Common myeloid progenitor, CD34-positive (primary cell): ENCODE data around the gene INHBA. TPM values are rescaled to one million over a fixed set of nuclear protein-coding genes. Genes with fewer than 3 reads are reported as not detected.

Experiments
- CTCF ChIA-PET: fragments of 350-600 bp; sonication (Branson Sonifier 250); formaldehyde crosslinking; loops from one replicate; lab custom pipeline; 2021; ENCODE audit warnings: antibody characterized with exemption; lab: Charles Lee
- POLR2A ChIA-PET: fragments of 350-600 bp; sonication (Branson Sonifier 250); formaldehyde crosslinking; loops from one replicate; lab custom pipeline; 2021; ENCODE audit warnings: antibody characterized with exemption; lab: Charles Lee
- DNase-seq, 3 donors: peaks; one replicate each; pipeline versions ENCODE4 v3.0.0 to v3.0.0-alpha.2; 2013
- H3K27ac ChIP-seq, 2 experiments: 1 replicate in 1 of 2; 2 replicates in 1 of 2; pipeline ENCODE4 v1.7.0; 2013; ENCODE audit warnings: inconsistent platforms in 2 of 2, low read length in 2 of 2, mild to moderate bottlenecking in 2 of 2, low read depth in 1 of 2, moderate library complexity in 1 of 2; ENCODE audit not compliant: severe bottlenecking in 2 of 2, insufficient read depth in 1 of 2, poor library complexity in 1 of 2
- H3K27me3 ChIP-seq, 5 experiments: replicated peaks in 2 of 5; 1 replicate in 3 of 5; 2 replicates in 2 of 5; pipeline versions ENCODE4 v1.6.1 to v1.7.0; 2013; ENCODE audit warnings: low read length in 4 of 5, mild to moderate bottlenecking in 2 of 5, moderate library complexity in 2 of 5, inconsistent platforms in 1 of 5; ENCODE audit not compliant: insufficient read depth in 5 of 5, control insufficient read depth in 4 of 5
- H3K36me3 ChIP-seq, 4 experiments: 1 replicate in 2 of 4; 2 replicates in 2 of 4; pipeline versions ENCODE4 v1.6.1 to v1.7.0; 2013; ENCODE audit warnings: low read length in 3 of 4, control low read depth in 1 of 4, mild to moderate bottlenecking in 1 of 4; ENCODE audit not compliant: control insufficient read depth in 4 of 4, insufficient read depth in 4 of 4
- H3K4me1 ChIP-seq, 4 experiments: 1 replicate in 3 of 4; 2 replicates in 1 of 4; pipeline versions ENCODE4 v1.6.1 to v1.7.1; 2013; ENCODE audit warnings: low read length in 3 of 4, mild to moderate bottlenecking in 3 of 4, control low read depth in 1 of 4, inconsistent platforms in 1 of 4, moderate library complexity in 1 of 4; ENCODE audit not compliant: control insufficient read depth in 4 of 4, insufficient read depth in 4 of 4; ENCODE audit errors: control extremely low read depth in 1 of 4
- H3K4me3 ChIP-seq, 7 experiments: 1 replicate in 4 of 7; 2 replicates in 3 of 7; pipeline versions ENCODE4 v1.5.1 to v1.7.0; 2013; ENCODE audit warnings: mild to moderate bottlenecking in 7 of 7, low read length in 6 of 7, moderate library complexity in 6 of 7, inconsistent platforms in 2 of 7, low read depth in 2 of 7, control low read depth in 1 of 7; ENCODE audit not compliant: insufficient read depth in 4 of 7, control insufficient read depth in 1 of 7; ENCODE audit errors: extremely low read depth in 1 of 7
- H3K9me3 ChIP-seq, 5 experiments: 1 replicate in 4 of 5; 2 replicates in 1 of 5; pipeline versions ENCODE4 v1.6.1 to v1.7.1; 2013; ENCODE audit warnings: low read length in 4 of 5, mild to moderate bottlenecking in 2 of 5, inconsistent platforms in 1 of 5, low read depth in 1 of 5, moderate library complexity in 1 of 5; ENCODE audit not compliant: control insufficient read depth in 4 of 5, insufficient read depth in 2 of 5; ENCODE audit errors: control extremely low read depth in 1 of 5
- WGBS: methylation state at CpG from one replicate; pipeline ENCODE4 v1.1.5; 2013; ENCODE audit not compliant: insufficient coverage; 5-methylcytosine and 5-hydroxymethylcytosine counted together
- polyA plus RNA-seq: library from polyadenylated mRNA; unstranded; fragments of 120-200 nt; gene quantifications from one replicate; pipeline ENCODE4 v1.2.1, GENCODE V29; 2013

Gene INHBA
- 0.07 TPM for polyA plus RNA-seq

GRCh38 chr7:41702635-41703371 lies at the start of gene INHBA:
Gene INHBA, minus strand, starts transcription at chr7:41703090. Its CDS starts 2,716 bp downstream, at chr7:41700374.
- ChIA-PET CTCF (interaction anchor here (0.6 to 2.1 kb wide), 7 partner anchors 9 to 1471 kb away, joined by 3 to 6 read pairs (median 3); no protein-coding TSS in a partner anchor), POLR2A (interaction anchor here (0.6 kb wide), 1 partner anchor 1303 kb away, joined by 3 read pairs; no protein-coding TSS in a partner anchor)
- DNase-seq: no peak
- WGBS: no CpG with 5 or more reads among the region's 3 CpGs
- no peaks in the 10 kb centered on the region for H3K36me3 ChIP-seq
- H3K4me3 ChIP-seq: no peak within 1 kb of the TSS
- peaks cover 0 to 18% (median 4%) of the 10 kb centered on the region in 5 experiments for H3K27me3 ChIP-seq
- H3K4me1 ChIP-seq: peaks cover 13 to 51% (median 31%) of the 10 kb centered on the region in 4 experiments
- H3K27ac ChIP-seq: no peak within 1 kb of the TSS
- H3K9me3 ChIP-seq: no peaks in the 10 kb centered on the region

GRCh38 chr7:41752615-41753014 lies 49.7 kb upstream of the INHBA start:
- Histone ChIP-seq H3K27me3 (no peaks in the 10 kb centered on the region), H3K4me3 (no peak overlapping the region), H3K4me1 (no peaks in the 10 kb centered on the region), H3K9me3 (peaks cover 3 to 24% (median 8%) of the 10 kb centered on the region in 5 experiments), H3K27ac (no peak overlapping the region), H3K36me3 (no peaks in the 10 kb centered on the region)
- 100% methylated on average over 2 of the region's 2 CpGs for WGBS
- CTCF ChIA-PET: no interaction called here
- POLR2A ChIA-PET: no interaction called here
- DNase-seq: no peak

- no peak overlapping the region for H3K4me3 ChIP-seq
- H3K36me3 ChIP-seq: no peaks in the 10 kb centered on the region
- ChIA-PET CTCF (no interaction called here), POLR2A (no interaction called here)
- no peak for DNase-seq
- no peak overlapping the region for H3K27ac ChIP-seq
- no peaks in the 10 kb centered on the region for H3K4me1 ChIP-seq
- H3K9me3 ChIP-seq: peaks cover under 1 to 18% (median 3%) of the 10 kb centered on the region in 5 experiments
- no peaks in the 10 kb centered on the region for H3K27me3 ChIP-seq
- no CpG with 5 or more reads among the region's 1 CpG for WGBS
Observed at GRCh38 chr7:41750661-41751540, 48.0 kb upstream of the INHBA start.

GRCh38 chr7:41747961-41748360 lies 45.1 kb upstream of the INHBA start:
- no peak overlapping the region for H3K4me3 ChIP-seq
- no peaks in the 10 kb centered on the region for H3K4me1 ChIP-seq
- no peaks in the 10 kb centered on the region for H3K27me3 ChIP-seq
- DNase-seq: no peak
- CTCF ChIA-PET: interaction anchor here (1.4 kb wide), 1 partner anchor 15 kb away, joined by 3 read pairs; no protein-coding TSS in a partner anchor
- no peaks in the 10 kb centered on the region for H3K36me3 ChIP-seq
- H3K27ac ChIP-seq: no peak overlapping the region
- peaks cover 0 to 5% (median 2%) of the 10 kb centered on the region in 5 experiments for H3K9me3 ChIP-seq
- POLR2A ChIA-PET: no interaction called here

- POLR2A ChIA-PET: no interaction called here
- Histone ChIP-seq H3K36me3 (no peaks in the 10 kb centered on the region), H3K9me3 (peaks cover 2 to 21% (median 16%) of the 10 kb centered on the region in 5 experiments), H3K27ac (no peak overlapping the region), H3K4me1 (no peaks in the 10 kb centered on the region), H3K4me3 (no peak overlapping the region), H3K27me3 (no peaks in the 10 kb centered on the region)
- DNase-seq: no peak
- CTCF ChIA-PET: no interaction called here
Observed at GRCh38 chr7:41745451-41745850, 42.6 kb upstream of the INHBA start.

- 92% methylated on average over 3 of the region's 4 CpGs for WGBS
- POLR2A ChIA-PET: no interaction called here
Observed at GRCh38 chr7:41744161-41744560, 41.3 kb upstream of the INHBA start.

More at GRCh38 chr7:41744161-41744560, 41.3 kb upstream of the INHBA start:
- CTCF ChIA-PET: no interaction called here
- no peak for DNase-seq
- no peaks in the 10 kb centered on the region for H3K4me1 ChIP-seq
- no peaks in the 10 kb centered on the region for H3K27me3 ChIP-seq
- no peak overlapping the region for H3K27ac ChIP-seq
- H3K4me3 ChIP-seq: no peak overlapping the region
- no peaks in the 10 kb centered on the region for H3K36me3 ChIP-seq
- H3K9me3 ChIP-seq: peaks cover 2 to 21% (median 16%) of the 10 kb centered on the region in 5 experiments
